Pons (tissue), 1 donor: ENCODE results near the gene KLHL26.
A peak's percentile ranks its signal among the peaks of the same experiment; 100 is the strongest.

Experiments
- DNase-seq: peaks from one replicate; pipeline ENCODE4 v3.0.0-alpha.2; 2016; ENCODE audit warnings: low spot score

The KLHL26 gene

DNA sequence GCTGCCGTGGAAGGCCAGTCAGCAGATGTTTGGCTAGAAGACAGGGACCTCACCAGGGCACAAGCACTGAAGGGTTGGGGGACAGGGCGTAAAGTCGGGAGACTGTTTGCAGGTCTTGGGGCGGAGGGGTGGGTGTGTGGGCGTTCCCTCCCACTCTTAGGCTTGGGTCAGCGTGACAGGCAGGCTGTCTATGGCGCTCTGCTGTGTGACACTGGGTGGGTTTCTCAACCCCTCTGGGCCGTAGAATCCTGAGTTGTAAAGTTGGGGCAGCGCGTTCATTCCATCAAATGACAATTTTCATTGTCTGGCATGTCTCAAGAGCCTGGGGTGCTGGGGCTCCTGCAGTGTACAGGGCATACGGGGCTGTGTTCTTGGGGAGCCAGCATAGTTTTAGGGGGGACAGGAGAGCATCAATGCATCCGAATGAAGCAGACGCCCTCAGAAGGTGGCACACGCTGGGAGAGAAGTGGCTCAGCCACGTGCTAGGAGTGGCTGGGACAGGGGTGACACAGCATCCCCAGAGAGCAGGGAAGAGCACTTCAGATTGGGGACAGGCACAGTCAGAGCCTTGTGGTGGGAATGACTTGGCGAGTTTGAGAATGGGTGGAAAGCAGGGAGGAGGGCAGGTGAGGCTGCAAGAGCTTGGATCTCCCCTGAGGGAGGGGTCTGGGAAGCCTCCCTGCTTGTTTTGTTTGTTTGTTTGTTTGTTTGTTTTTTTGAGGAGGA is 51.1 kb downstream of the KLHL26 start:
- no peak for DNase-seq

GRCh38 chr19:18696023-18696422 is 59.2 kb downstream of the KLHL26 start:
- no peak for DNase-seq

DNA sequence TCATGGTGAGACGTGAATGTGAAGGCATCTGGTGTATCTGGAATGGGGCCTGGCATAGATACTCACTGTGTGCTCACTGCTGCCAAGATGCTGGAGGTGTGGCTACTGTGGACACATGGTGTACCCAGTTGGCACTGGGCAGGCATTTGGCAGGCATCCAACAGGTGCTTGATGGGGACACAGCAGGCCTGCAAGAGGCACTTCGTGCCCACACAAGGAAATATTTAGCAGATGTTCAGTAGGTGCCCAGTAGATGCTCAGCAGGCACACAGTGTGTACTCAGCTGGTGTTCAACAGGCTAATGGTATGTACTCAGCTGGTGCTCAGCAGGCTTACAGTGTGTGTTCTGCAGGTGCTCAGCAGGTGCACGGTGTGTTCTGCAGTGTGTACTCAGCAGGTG is 60.9 kb downstream of the KLHL26 start:
- DNase-seq = no peak

DNA sequence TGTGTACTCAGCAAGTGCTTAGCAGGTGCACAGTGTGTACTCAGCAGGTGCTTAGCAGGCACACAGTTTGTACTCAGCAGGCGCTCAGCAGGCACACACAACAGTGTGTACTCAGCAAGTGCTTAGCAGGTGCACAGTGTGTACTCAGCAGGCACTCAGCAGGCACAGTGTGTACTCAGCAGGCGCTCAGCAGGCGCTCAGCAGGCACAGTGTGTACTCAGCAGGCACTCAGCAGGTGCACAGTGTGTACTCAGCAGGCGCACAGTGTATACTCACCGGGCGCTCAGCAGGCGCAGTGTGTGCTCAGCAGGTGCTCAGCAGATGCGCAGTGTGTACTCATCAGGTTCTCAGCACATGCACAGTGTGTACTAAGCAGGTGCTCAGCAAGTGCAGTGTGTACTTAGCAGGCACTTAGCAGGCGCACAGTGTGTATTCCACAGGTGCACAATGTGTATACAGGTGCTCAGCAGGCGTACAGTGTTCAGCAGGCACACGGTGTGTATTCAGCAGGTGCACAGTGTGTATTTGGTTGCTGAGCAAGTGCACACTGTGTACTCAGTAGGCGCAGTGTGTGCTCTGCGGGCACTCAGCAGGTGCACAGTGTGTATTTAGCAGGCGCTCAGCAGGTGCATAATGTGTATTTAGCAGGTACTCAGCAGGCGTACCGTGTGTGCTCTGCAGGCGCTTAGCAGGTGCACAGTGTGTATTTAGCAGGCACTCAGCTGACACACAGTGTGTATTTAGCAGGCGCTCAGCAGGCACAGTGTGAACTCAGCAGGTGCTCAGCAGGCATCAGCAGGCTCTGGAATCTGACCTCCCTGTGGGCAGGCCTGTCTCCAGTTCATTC is 61.7 kb downstream of the KLHL26 start:
- no peak for DNase-seq

GRCh38 chr19:18699403-18700054 is 62.7 kb downstream of the KLHL26 start:
- no peak for DNase-seq

DNA sequence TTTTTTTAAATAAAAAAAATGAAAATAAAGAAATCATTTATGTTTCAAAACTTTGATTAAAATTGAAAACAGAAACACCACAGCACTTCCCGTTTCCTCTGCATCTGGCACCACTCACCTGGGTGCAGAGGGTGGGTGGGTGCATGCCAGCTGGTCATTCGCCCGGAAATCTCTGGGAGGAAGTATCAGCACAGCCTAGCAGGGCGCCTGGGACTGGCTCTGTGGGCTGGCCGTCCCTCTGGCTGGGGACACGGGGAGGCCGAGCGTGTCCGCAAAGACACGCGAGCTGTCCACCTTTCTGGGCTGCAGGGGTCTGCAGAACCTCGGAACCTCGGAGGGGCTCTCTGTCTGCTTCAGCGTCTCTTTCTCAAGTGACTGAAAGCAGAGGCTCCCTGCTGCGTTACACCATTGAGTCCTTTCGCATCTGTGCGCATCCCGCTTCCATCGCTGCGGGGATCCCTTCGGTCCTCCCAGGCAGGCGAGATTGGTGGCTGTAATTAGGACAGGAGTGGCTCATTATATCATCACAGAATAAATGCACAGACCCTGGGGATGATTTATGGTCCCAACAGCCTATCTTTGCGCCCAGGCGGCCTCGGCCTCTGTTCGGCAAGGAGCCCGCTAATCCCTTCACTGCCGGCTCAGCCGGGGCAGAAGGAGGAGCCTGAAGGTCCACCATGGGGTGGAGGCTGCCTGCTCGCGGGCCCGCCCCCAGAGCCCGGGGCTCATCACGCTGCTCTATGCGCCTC is 63.8 kb downstream of the KLHL26 start:
- peak; percentile 52 for DNase-seq

DNA sequence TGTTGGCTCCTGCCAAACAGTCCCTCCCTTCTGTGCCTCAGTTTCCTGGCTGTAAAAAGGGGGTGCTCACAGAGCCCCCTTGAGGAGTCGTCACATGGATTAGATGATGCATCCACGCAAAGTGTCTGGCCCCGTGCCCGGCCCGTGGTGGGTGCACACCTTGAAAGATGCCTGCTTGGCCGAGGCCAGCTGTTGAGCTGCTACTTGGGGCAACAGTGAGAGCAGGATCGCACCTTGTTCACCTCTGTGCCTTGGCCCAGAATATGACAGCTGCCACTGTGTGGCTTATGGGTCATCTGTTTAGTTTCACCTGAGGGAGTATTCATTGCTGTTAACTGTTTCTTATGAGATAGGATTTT is 64.4 kb downstream of the KLHL26 start:
- no peak for DNase-seq

DNA sequence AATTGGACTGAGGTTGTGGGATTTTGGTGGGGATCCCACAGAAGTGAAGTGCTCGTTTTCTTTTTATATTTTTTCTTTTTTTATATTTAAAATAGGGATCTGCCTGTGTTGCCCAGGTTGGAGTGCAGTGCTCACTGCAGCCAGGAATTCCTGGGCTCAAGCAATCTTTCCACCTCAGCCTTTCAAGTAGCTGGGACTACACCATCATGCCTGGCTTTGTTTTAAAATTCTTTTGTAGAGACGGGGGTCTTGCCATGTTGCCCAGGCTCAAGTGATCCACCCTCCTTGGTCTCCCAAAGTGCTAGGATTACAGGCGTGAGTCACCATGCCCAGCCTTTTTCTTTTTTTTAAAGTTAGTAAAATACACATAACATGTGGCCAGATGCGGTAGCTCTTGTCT is 67.2 kb downstream of the KLHL26 start:
- DNase-seq = no peak

DNA sequence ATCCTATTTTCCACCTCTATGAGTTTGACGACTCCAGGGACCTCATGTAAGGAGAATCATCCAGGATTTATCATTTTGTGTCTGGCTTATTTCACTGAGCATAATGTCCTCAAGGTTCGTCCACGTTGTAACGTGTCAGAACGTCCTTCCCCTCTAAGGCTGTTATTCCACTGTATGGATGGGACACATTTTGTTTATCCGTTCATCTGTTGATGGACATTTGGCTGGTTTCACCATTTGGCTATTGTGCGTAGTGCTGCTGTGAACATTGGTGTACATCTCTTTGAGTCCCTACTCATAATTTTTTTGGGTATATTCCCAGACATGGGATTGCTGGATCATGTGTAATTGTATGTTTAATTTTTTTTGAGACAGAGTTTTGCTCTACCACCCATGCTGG is 68.1 kb downstream of the KLHL26 start:
- no peak for DNase-seq

GRCh38 chr19:18708452-18709231 is 71.8 kb downstream of the KLHL26 start:
- DNase-seq = no peak

DNA sequence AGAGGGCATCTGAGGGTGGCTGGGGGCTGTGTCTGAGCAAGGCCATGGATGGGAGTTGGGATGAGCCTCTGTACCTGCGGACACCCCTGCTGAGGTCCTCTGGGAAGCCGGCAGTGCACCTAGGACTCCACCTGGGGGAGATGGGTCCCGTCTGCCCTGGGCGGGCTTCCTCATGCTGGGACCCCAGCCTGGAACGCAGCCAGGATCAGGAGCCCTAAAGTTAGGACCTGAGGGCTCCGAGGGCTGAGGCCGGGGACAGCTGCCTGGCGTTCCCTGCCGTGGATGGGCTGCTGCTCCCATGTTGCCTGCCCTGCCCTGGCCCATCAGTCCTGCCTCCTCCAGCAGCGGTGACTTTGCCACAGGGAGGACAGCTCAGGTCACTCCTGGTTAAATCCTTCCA is 72.7 kb downstream of the KLHL26 start:
- no peak for DNase-seq

DNA sequence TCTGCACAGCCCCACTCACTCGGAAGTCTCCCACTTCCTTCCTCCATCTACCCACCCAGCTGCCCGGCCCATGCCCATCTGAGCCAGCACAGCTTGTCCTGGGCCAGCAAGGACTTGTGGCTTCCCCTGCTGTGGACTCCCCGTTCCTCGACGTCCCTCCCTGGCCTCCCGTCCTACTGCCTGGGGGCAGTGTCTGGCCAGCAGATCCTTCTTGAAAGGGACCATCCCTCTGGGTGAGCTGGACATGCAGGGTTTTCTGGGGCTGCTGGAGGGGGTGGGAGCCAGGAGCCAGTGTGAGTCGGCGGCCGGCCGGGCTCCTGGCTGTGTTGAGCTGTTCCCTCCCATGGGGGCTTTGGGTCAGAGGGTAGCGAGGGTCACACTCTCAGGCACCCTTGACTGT is 73.4 kb downstream of the KLHL26 start:
- DNase-seq = no peak

- DNase-seq = no peak
Measured at GRCh38 chr19:18710996-18711751, 74.3 kb downstream of the KLHL26 start.

GRCh38 chr19:18711893-18712292 is 75.1 kb downstream of the KLHL26 start:
- no peak for DNase-seq

DNA sequence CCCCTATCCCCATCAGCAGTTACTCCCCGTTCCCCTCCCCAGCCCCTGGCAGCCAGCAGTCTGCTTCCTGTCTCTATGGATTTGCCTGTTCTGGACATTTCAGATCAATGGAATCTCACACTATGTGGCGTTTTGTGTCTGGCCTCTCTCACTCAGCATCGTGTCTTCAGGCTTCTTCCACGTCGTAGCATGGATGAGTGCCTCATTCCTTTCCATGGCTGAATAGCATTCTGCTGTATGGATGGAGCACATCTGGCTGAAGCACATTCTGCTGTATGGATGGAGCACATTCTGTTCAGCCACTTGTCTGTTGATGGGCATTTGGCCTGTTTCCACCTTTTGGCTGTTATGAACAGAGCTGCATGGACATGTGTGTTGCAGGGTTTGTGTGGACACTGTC is 76.2 kb downstream of the KLHL26 start:
- no peak for DNase-seq

- no peak for DNase-seq
Measured at GRCh38 chr19:18713550-18714117, 76.8 kb downstream of the KLHL26 start.

DNA sequence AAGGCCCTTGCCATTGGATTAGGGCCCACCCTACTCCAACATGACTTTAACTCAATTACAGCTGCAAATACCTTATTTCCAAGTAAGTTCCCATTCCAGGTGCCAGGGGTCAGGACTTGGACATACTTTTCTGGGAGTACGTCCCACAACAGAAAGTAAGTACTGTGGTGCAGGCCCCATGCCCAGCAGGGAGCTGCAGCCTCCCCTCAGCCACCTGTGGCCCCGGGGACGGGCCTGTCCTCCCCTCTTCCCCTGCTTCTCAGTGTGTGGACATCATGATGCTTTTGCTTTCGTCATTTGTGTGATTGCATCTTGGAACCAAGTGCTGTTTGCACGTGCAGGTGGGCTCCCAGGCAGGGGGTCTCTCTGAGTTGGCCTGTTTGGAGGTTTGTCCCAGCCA is 78.6 kb downstream of the KLHL26 start:
- no peak for DNase-seq

- no peak for DNase-seq
Measured at GRCh38 chr19:18716857-18717256, 80.0 kb downstream of the KLHL26 start.

GRCh38 chr19:18717601-18718000 is 80.8 kb downstream of the KLHL26 start:
- no peak for DNase-seq

DNA sequence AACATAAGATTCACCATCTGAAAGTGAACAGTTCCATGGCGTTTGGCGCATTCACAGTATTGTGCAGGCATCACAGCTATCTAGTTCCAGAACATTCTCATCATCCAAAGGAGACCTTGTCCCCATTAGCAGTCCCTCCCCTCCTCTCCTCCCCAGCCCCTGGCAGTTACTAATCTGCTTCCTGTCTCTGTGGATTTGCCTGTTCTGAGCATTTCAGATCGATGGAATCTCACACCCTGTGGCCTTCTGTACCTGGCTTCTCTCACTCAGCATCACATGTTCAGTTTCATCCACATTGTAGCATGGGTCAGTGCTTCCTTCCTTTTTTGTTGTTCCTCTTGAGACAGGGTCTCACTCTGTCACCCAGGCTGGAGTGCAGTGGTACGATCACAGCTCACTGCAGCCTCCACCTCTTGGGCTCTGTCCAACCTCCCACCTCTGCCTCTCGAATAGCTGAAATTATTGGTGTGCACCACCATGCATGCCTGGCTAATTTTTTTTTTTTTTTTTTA is 81.2 kb downstream of the KLHL26 start:
- no peak for DNase-seq
